Stimulated activated CD4-positive, alpha-beta T cell treated with anti-CD3 and anti-CD28 coated beads, Interleukin-4, amount 100 ng/mL, for 1 hour (primary cell): ENCODE measurements around the gene STKLD1.
"Not testable (repeated sequence)": the region's sequence is repeated elsewhere in the genome, so short reads cannot be mapped to it uniquely, and the experiment has no call there.

ENCODE experiments used
- DNase-seq: peaks from one replicate; pipeline ENCODE4 v3.0.0-alpha.2; 2020

Gene STKLD1

GRCh38 chr9:133389025-133389557 lies 12.9 kb downstream of the STKLD1 start:
- no peak for DNase-seq

GRCh38 chr9:133389562-133389961 lies 13.4 kb downstream of the STKLD1 start:
- no peak for DNase-seq

GRCh38 chr9:133390713-133391112 lies 14.5 kb downstream of the STKLD1 start:
- DNase-seq, result no peak

DNA sequence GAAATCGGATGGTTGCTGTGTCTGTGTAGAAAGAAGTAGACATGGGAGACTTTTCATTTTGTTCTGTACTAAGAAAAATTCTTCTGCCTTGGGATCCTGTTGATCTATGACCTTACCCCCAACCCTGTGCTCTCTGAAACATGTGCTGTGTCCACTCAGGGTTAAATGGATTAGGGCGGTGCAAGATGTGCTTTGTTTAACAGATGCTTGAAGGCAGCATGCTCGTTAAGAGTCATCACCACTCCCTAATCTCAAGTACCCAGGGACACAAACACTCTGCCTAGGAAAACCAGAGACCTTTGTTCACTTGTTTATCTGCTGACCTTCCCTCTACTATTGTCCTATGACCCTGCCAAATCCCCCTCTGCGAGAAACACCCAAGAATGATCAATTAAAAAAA lies 15.3 kb downstream of the STKLD1 start:
- DNase-seq, result not testable (repeated sequence)

DNA sequence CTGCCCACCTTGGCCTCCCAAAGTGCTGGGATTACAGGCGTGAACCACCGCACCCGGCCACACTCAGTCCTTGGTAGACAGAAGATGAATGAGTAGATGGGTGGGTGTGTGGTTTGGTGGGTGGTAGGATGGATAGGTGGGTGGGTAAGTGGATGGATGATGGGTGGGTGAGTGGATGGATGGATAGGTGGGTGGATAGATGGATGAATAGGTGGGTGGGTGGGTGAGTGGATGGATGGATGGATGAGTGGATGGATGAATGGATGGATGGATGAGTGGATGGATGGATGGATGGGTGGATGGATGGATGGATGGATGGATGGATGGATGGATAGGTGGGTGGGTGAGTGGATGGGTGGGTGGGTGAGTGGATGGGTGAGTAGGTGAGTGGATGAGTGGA lies 16.1 kb downstream of the STKLD1 start:
- not testable (repeated sequence) for DNase-seq

- no peak for DNase-seq
Observed at GRCh38 chr9:133393399-133393798, 17.2 kb downstream of the STKLD1 start.

DNA sequence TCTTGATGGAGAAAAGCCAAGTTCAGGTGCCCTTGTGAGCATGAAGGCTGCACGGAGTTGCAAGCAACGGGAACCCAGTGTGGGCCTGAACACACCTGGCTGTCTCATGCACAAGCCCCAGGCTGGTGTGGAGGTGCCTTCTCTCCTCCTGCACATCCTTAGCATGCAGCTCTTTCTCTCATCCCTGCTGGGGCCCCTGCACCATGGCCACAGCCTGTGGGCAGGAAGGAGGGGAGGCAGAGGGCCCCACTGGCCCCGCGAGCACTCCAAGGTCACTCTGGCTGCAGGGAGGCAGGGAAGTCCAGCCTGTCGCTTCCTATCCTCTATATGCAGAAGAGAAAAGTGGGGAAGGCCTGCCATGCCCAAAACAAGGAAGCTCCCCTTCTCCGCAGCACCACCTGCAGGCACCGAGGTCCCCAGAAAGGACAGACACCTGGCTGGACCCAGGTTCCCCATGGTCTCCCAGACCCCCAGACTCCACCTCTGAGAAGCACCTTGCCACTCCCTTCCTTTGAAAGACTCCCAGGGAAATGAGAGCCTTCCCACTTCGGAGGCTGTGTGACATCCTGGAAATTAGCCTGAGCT lies 18.6 kb downstream of the STKLD1 start:
- DNase-seq, result no peak

- no peak for DNase-seq
Observed at GRCh38 chr9:133396952-133397351, 20.8 kb downstream of the STKLD1 start.

DNA sequence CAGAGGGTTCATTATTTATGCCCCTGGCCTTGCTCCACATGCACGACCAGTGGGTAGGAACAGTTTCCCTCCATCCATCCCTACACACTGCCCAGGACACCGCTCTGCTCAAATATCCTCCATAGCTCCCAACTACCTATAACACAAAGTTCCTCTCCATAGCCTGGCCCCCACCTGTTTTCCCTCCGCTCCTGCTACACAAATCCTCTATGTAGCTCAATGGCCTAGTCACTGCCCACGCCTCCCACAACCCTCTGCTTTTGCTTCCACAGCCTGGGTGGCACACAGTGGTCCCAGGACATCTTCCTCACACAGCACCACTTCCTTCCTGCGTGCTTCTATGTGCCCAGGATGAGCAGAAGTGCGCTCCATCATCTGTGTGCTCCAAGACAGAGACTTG lies 21.2 kb downstream of the STKLD1 start:
- DNase-seq, result no peak

DNA sequence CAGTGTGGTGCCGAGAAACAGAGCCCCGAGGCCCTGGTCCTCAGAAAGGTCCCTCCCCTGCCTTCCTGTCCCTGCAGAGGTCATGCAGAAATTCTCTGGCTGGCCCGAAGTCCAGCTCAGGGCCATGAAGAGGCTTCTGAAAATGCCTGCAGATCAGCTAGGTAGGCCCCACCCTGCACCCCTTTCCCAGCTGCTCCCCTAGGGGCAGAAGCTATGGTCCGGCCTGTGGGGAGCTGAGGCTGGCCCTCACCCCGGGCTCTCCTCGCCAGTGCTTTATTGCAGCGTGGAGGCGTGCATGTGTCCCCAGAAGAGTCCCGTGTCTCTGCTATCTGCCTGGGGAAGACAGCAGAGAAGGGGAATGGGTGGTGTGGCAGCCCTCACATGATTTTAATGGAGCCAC lies 21.7 kb downstream of the STKLD1 start:
- no peak for DNase-seq

- DNase-seq, result no peak
Observed at GRCh38 chr9:133400292-133400691, 24.1 kb downstream of the STKLD1 start.

- no peak for DNase-seq
Observed at GRCh38 chr9:133401588-133401987, 25.4 kb downstream of the STKLD1 start.

DNA sequence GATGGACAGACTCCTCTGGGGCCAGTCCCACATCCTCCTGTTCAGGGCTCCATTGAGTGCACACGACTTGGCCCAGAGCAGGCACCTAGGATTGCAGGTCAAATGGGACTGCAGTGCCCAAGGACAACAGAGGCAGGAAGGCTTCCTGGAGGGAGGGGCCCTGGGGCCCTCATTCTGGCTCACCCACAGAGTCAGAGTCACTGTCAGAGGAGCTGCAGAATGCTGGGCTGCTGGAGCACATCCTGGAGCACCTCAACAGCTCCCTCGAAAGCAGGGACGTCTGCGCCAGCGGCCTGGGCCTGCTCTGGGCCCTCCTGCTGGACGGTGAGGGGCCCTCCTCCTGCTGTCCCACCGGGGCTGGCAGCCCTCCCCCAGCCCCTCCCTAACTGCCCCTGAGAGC lies 26.5 kb downstream of the STKLD1 start:
- no peak for DNase-seq

GRCh38 chr9:133403766-133404453 lies 27.7 kb downstream of the STKLD1 start:
- DNase-seq, result peak; percentile 68

GRCh38 chr9:133404454-133405002 lies 28.4 kb downstream of the STKLD1 start:
- DNase-seq, result no peak

DNA sequence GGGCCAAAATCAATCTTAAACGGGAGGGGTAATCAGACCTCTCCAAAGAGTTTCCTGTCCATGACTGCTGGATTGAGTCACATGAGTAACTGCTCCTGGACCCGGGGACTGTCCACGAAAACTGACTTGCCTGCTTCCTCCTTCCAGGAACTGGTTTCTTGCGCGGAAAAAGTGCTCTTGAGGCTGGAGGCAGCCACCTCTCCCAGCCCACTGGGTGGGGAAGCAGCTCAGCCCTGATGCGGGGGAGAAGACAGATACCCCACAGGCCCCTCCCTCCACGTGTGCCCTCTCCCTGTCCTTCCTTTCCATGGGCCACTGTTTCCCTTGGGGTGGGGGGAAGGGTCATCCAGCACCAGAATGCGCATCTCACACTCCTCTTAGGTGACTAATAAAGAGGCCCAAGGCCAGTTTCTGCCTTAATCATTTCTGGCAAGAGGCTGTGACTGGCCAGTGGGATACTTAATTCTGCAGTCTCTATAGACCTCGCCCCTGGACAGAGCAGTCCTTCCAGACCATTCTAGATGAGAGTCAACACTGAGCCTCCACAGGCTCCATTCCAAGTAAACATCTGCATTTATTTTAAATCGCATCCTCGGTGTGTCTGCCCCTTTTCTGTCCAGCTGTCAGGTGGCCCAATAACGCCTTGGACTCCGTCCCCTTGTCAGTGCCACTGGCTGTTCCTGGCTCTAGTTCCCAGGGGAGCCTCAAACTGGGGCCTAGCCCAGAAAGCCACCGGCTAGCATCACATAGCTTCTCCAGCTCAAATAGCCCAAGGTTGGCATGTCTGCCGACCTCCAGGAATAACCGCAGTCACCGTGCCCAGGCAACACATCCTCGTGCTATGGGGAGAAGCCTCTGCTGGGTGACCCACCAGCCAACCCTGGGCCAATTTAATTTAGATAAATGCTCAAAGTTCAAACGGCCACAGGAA lies 29.6 kb downstream of the STKLD1 start:
- no peak for DNase-seq

GRCh38 chr9:133406480-133407307 lies 30.5 kb downstream of the STKLD1 start:
- peak; percentile 81 for DNase-seq

- DNase-seq, result no peak
Observed at GRCh38 chr9:133408042-133408441, 31.9 kb downstream of the STKLD1 start.

- no peak for DNase-seq
Observed at GRCh38 chr9:133415170-133415569, 39.0 kb downstream of the STKLD1 start.

DNA sequence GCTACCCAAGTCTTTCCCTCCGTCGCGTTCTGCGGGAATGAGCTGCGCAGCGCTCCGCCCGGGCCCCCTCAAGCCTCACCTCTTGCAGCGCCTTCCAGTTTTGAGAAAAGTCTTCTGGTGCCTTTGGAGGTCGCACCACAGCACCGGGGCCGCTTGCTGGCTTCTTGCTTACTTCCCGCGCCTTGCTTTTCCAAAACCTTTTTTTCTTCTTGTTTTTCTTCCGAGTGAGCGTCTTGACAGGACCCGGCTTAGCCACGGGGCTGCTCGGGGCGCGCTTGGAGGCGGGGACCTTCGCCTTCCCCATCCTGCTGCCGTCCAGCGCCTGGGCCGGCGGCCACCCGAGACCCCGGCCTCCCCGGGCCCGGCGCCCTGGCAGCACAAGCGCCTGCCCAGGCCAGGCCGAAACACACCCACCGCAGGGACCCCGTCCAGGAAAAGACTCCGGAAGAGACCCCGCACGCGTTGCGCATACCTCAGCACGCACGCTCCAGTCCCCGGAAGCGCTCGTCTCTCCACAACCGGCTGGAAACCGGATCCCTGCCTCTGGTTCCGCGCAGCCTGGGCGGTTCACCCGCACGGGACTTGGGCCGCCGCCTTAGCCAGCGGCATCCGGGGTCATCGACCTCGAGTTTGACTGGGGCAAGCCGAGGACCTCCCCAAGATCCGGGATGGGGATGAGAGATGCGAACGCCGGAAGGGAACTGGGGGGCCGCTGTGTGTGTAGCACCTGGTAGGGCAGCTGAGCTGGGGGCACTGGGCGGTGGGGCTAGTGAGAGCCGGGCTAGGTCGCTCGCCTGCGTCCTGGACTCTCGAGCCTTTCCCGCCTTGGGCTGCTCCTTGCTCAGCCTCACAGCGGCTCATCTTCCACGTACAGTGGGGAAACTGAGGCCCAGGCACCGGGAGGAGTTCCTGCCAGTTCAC lies 41.6 kb downstream of the STKLD1 start, which contains the start of gene REXO4:
TSS of gene REXO4 (minus strand) at position 470 of the 921 bp plus-strand sequence. CDS start at position 304, 166 bp downstream.
- DNase-seq, result peak; percentile 83

DNA sequence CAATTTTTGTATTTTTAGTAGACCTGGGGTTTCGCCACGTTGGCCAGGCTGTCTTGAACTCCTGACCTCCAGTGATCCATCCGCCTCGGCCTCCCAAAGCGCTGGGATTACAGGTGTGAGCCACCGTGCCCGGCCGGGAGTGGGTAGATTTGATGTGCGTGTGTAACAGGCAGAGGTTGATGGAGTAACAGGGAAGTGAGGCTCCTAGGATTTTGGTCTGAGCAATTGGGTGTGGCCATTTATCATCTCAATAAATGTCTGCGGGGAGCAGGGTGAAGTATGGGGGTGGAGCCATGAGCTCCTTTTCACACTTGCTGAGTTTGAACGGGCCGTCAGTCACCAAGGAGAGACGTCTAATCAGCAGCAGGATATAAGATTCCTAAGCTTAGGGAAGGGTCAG lies 42.8 kb downstream of the STKLD1 start:
- DNase-seq, result no peak
